AG04449 (cell line): ENCODE results near the gene FAM20C.
"Not testable (repeated sequence)": the region's sequence is repeated elsewhere in the genome, so short reads cannot be mapped to it uniquely, and the experiment has no call there.

ENCODE experiments used
- CTCF ChIA-PET: fragments of 350-600 bp; formaldehyde crosslinking; extraction: SDS; loops from one replicate; lab custom pipeline; 2021; ENCODE audit warnings: antibody characterized with exemption; lab: Yijun Ruan, JAX
- POLR2A ChIA-PET: fragments of 400-600, 350-600 bp; formaldehyde crosslinking; extraction: SDS; loops from one replicate; lab custom pipeline; 2020; ENCODE audit warnings: antibody characterized with exemption, inconsistent platforms; lab: Yijun Ruan, JAX
- DNase-seq: peaks from one replicate; pipeline ENCODE4 v3.0.0-alpha.2; 2010; ENCODE audit warnings: low read depth, low spot score
- H3K4me3 ChIP-seq: 2 replicates; pipeline ENCODE4 v1.5.1; 2011; ENCODE audit warnings: low read depth, mild to moderate bottlenecking, control low read depth, low read length
- CTCF ChIP-seq: IDR thresholded peaks from one replicate; pipeline ENCODE4 v1.5.1; 2011; ENCODE audit warnings: mild to moderate bottlenecking, moderate library complexity, low read length, control low read depth, inconsistent platforms; ENCODE audit not compliant: insufficient read depth; ENCODE audit errors: missing control alignments

FAM20C gene

GRCh38 chr7:259191-259505 is 66.8 kb downstream of the FAM20C start:
- DNase-seq, result no peak
- POLR2A ChIA-PET, result no interaction called here
- CTCF ChIA-PET, result no interaction called here
- no peak overlapping the region for H3K4me3 ChIP-seq
- TF ChIP-seq CTCF, result no peak

- ChIA-PET POLR2A (no interaction called here), CTCF (no interaction called here)
- no peak for DNase-seq
- H3K4me3 ChIP-seq, result no peak overlapping the region
- TF ChIP-seq CTCF, result no peak
Observed at GRCh38 chr7:259751-260405, 67.5 kb downstream of the FAM20C start.

- no peak for DNase-seq
- CTCF ChIA-PET, result no interaction called here
Observed at GRCh38 chr7:260441-261281, 68.3 kb downstream of the FAM20C start.

GRCh38 chr7:261341-262250 is 69.2 kb downstream of the FAM20C start:
- ChIA-PET POLR2A (no interaction called here), CTCF (no interaction called here)
- no peak overlapping the region for H3K4me3 ChIP-seq
- no peak for TF ChIP-seq CTCF
- DNase-seq, result no peak

More at GRCh38 chr7:260441-261281, 68.3 kb downstream of the FAM20C start:
- POLR2A ChIA-PET, result no interaction called here
- no peak overlapping the region for H3K4me3 ChIP-seq
- no peak for TF ChIP-seq CTCF

GRCh38 chr7:262251-262572 is 69.8 kb downstream of the FAM20C start:
- DNase-seq, result no peak
- no peak overlapping the region for H3K4me3 ChIP-seq
- TF ChIP-seq CTCF, result no peak
- ChIA-PET CTCF (no interaction called here), POLR2A (no interaction called here)

GRCh38 chr7:262631-263311 is 70.4 kb downstream of the FAM20C start:
- CTCF ChIA-PET, H3K4me3 ChIP-seq, DNase-seq, POLR2A ChIA-PET: not testable (repeated sequence)

- POLR2A ChIA-PET, H3K4me3 ChIP-seq, DNase-seq: not testable (repeated sequence)
- CTCF ChIA-PET, result interaction anchor here (0.7 to 1.6 kb wide), 3 partner anchors 10 to 26 kb away, joined by 3 to 4 read pairs (median 4); no protein-coding TSS in a partner anchor
Observed at GRCh38 chr7:263483-264351, 71.3 kb downstream of the FAM20C start.
